Calu3 (cell line): ENCODE results near the gene TCF12. TPM values are rescaled to one million over a fixed set of nuclear protein-coding genes. Genes with fewer than 3 reads are reported as not detected.

Experiments
- BruUV-seq: library from RNA; stranded (reverse); fragments of 400-500 nt; replicated peaks from 2 replicates; lab custom pipeline; 2021; lab: Mats Ljungman, UMichigan
- CTCF ChIA-PET: fragments of 300-600 bp; sonication (Branson Sonifier 250); formaldehyde crosslinking; loops from one replicate; lab custom pipeline; 2022; ENCODE audit warnings: antibody characterized with exemption; lab: Charles Lee
- DNase-seq: peaks from one replicate; pipeline ENCODE4 v3.0.0; 2022
- H3K27ac Mint-ChIP-seq: one replicate; pipeline ENCODE4 v1.8.0; 2022; ENCODE audit warnings: mixed read lengths; ENCODE audit not compliant: unreplicated experiment
- H3K27me3 Mint-ChIP-seq: one replicate; pipeline ENCODE4 v1.8.0; 2022; ENCODE audit warnings: mixed read lengths; ENCODE audit not compliant: unreplicated experiment
- H3K36me3 Mint-ChIP-seq: one replicate; pipeline ENCODE4 v1.8.0; 2022; ENCODE audit warnings: mild to moderate bottlenecking, moderate library complexity, mixed read lengths; ENCODE audit not compliant: insufficient read depth, unreplicated experiment
- H3K4me1 Mint-ChIP-seq: one replicate; pipeline ENCODE4 v1.8.0; 2022; ENCODE audit warnings: mild to moderate bottlenecking, low read depth, mixed read lengths; ENCODE audit not compliant: unreplicated experiment
- H3K4me3 Mint-ChIP-seq: one replicate; pipeline ENCODE4 v1.8.0; 2022; ENCODE audit warnings: mild to moderate bottlenecking, low read depth, moderate library complexity, mixed read lengths; ENCODE audit not compliant: unreplicated experiment
- H3K9me3 Mint-ChIP-seq: one replicate; pipeline ENCODE4 v1.8.0; 2022; ENCODE audit warnings: low read depth, mixed read lengths; ENCODE audit not compliant: unreplicated experiment
- intact Hi-C: fragments of 100-400 bp; cut with micrococcal nuclease; formaldehyde crosslinking; loops from one replicate; pipeline ENCODE4 v1.10.0; 2022; ENCODE audit not compliant: unreplicated experiment
- total RNA-seq: library from RNA; stranded (reverse); gene quantifications from 2 replicates; pipeline ENCODE4 v1.2.3, GENCODE V29; 2022
- TF ChIP-seq, protein P1 (sequence below): fragments of 200-600 bp; IDR thresholded peaks from one replicate; pipeline ENCODE4 v1.8.0; 2022; ENCODE audit warnings: antibody characterized with exemption; ENCODE audit not compliant: unreplicated experiment

The TCF12 gene
- total RNA-seq, 1 experiment from 2014 or later: 127 TPM

DNA sequence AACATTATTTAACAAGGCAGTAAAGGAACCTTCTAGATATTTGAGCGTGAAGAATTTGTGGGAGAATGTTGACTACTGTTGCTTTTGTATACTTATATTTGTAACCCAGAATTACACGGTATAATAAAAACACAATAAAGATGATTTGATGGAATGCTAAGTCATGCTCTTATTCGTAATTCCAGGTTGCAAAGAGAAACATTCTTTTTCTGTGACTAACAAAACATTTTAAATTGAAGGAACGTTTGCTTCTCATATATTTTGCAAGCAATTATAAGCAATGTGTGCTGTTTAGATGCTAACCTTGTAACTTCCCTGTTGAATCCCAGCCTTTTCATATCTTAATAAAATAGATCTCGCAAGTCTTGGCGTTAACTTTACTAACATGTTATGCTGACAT is 333.5 kb downstream of the TCF12 start:
- intact Hi-C loops: no loop called here
- H3K27ac Mint-ChIP-seq: no peak overlapping the region

DNA sequence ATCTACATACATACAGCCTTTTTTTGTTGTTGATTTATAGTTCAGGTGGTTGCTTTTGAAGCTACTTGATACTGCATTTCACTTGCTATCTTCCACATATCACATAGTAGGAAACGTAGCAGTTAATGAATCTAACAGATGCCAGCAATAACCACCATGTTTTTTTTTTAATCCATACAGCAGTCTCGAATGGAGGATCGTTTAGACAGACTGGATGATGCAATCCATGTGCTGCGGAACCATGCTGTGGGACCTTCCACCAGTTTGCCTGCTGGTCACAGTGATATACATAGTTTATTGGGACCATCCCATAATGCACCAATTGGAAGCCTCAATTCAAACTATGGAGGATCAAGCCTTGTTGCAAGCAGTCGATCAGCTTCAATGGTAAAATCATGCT is 334.6 kb downstream of the TCF12 start:
- no peak overlapping the region for H3K4me3 Mint-ChIP-seq
- H3K4me1 Mint-ChIP-seq: no peaks in the 10 kb centered on the region
- DNase-seq: no peak
- TF ChIP-seq, protein P1, sequence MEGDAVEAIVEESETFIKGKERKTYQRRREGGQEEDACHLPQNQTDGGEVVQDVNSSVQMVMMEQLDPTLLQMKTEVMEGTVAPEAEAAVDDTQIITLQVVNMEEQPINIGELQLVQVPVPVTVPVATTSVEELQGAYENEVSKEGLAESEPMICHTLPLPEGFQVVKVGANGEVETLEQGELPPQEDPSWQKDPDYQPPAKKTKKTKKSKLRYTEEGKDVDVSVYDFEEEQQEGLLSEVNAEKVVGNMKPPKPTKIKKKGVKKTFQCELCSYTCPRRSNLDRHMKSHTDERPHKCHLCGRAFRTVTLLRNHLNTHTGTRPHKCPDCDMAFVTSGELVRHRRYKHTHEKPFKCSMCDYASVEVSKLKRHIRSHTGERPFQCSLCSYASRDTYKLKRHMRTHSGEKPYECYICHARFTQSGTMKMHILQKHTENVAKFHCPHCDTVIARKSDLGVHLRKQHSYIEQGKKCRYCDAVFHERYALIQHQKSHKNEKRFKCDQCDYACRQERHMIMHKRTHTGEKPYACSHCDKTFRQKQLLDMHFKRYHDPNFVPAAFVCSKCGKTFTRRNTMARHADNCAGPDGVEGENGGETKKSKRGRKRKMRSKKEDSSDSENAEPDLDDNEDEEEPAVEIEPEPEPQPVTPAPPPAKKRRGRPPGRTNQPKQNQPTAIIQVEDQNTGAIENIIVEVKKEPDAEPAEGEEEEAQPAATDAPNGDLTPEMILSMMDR: no peak
- CTCF ChIA-PET: no interaction called here
- no peaks in the 10 kb centered on the region for H3K27me3 Mint-ChIP-seq
- H3K36me3 Mint-ChIP-seq: peaks cover 4% of the 10 kb centered on the region
- intact Hi-C loops: no loop called here
- H3K9me3 Mint-ChIP-seq: no peaks in the 10 kb centered on the region
- no peak overlapping the region for H3K27ac Mint-ChIP-seq
- BruUV-seq: no TSS peak

More for the DNA sequence above, 333.5 kb downstream of the TCF12 start:
- H3K9me3 Mint-ChIP-seq: no peaks in the 10 kb centered on the region
- H3K4me3 Mint-ChIP-seq: no peak overlapping the region
- no peaks in the 10 kb centered on the region for H3K4me1 Mint-ChIP-seq
- peaks cover 8% of the 10 kb centered on the region for H3K36me3 Mint-ChIP-seq
- no peaks in the 10 kb centered on the region for H3K27me3 Mint-ChIP-seq
- no peak for DNase-seq
- CTCF ChIA-PET: no interaction called here
- BruUV-seq: no TSS peak
- TF ChIP-seq, protein P1: no peak

DNA sequence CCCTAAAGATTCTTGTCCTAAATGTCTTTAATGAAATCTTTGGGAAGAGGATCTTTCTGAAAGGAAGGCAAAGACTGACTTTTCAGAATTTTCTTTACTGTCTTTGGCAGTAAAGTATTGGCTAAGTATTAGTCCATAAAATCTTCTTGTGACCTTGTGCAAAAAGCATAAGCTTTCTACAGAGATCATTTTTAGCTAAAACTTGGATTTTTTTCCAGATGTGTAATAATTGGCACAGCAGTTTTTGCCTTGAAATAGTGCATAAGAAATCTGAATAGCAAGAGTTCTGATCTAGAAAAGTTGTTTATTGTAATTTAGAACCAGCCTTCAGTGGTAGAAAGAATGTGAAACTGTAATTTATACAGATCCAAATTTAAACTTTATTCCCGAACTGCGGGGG is 335.1 kb downstream of the TCF12 start:
- no peak overlapping the region for H3K4me3 Mint-ChIP-seq
- no peaks in the 10 kb centered on the region for H3K4me1 Mint-ChIP-seq
- CTCF ChIA-PET: no interaction called here
- H3K9me3 Mint-ChIP-seq: no peaks in the 10 kb centered on the region
- no peaks in the 10 kb centered on the region for H3K27me3 Mint-ChIP-seq
- TF ChIP-seq, protein P1: no peak
- no peak overlapping the region for H3K27ac Mint-ChIP-seq
- DNase-seq: no peak
- H3K36me3 Mint-ChIP-seq: peaks cover 4% of the 10 kb centered on the region
- no TSS peak for BruUV-seq
- intact Hi-C loops: no loop called here

DNA sequence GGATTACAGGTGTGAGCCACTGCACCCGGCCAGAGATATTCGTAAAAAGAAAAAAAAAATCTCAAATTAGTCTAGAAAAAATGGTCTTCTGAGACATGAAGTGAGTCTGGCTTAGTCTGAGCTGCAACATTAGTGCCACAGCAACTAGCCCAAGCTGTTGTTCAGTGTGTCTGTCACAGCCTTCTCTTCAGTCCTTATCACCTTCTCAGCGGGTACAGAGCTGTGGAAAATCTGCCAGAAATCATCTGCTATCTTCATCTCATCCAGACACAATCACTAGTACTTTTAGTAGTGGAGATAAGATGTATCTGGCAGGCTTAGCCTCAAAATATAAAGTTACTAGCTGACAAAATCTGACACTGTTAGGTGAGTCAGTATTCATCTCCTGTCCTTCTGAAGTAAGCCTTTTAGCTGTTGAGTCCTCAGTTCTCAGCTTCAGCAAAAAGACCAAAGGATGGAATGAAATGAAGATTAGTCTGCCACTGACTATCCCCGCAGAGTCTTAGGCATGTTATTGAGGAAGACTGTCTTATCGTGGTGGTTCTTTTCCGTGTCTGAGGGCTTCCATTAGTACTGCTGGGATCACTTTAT is 337.4 kb downstream of the TCF12 start:
- H3K27ac Mint-ChIP-seq: no peak overlapping the region
- no peak for DNase-seq
- TF ChIP-seq, protein P1: no peak
- no peaks in the 10 kb centered on the region for H3K9me3 Mint-ChIP-seq
- no peaks in the 10 kb centered on the region for H3K27me3 Mint-ChIP-seq
- H3K36me3 Mint-ChIP-seq: no peaks in the 10 kb centered on the region
- BruUV-seq: no TSS peak
- H3K4me3 Mint-ChIP-seq: no peak overlapping the region
- H3K4me1 Mint-ChIP-seq: no peaks in the 10 kb centered on the region
- intact Hi-C loops: no loop called here
- CTCF ChIA-PET: interaction anchor here (0.6 kb wide), 1 partner anchor 22 kb away, joined by 3 read pairs; no protein-coding TSS in a partner anchor
